ENCODE measurements around the gene TSPEAR.
"Not testable (repeated sequence)": the region's sequence is repeated elsewhere in the genome, so short reads cannot be mapped to it uniquely, and the experiment has no call there.

TSPEAR gene

DNA sequence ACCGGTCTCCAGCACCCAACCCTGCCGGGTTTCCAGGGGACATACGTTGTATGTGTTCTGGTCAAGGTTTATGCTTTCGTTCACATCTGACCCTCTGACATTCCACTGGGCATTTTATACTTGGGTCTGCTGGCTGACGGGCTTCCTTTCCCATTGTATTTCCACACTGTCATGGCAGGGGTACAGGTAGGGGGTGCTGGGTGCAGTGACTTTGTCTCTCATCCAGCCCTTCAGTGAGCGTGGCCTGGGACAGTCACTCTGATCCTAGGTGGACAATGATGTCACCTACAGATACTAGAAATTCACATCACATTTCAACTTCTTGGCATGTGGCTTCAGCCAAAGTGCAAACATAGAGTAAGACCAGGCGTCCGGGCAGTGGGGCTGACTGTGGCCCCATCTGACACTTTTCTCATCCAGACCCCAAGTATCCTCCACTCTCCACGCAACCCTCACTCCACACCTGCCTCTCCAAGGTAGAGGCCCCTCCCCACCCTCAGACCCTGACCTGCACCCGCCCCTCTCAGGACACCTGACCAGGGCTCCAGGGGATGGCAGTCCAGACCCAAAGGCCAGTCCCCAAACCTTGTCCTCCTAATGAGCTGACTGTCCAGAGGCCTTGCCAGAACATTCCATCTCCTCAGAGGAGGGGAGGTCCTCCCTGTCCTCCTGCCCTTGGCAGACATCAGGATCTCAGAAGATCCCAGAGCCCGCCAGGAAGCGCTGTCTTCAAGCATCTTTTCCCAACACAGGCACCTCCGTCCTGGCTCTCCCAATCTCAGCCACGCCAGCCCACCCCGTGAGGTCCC lies 75.0 kb downstream of the TSPEAR start:
- DNase-seq (ENCODE audit: extremely low read depth in 1 of 2, low read depth in 1 of 2) = no peak

DNA sequence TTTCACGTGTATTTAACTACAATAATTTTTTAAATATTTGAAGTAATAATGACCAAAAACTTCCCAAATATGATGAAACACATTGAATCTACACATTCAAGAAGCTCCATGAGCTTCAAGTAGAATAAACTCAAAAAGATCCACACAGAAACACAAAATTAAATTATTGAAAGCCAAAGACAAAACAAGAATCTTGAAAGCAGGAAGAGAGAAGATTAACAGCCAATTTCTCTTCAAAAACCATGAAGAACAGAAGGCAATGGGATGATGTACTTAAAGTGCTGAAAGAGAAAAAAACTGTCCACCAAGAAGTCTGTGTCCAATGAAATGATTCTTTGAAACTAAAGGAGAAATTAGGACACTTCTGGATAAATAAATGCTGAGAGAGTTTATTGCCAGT lies 79.3 kb downstream of the TSPEAR start:
- no peak for DNase-seq (ENCODE audit: extremely low read depth in 1 of 2, low read depth in 1 of 2)

- DNase-seq (ENCODE audit: extremely low read depth in 1 of 2, low read depth in 1 of 2) = no peak
Measured at GRCh38 chr21:44630440-44630839, 80.9 kb downstream of the TSPEAR start.

DNA sequence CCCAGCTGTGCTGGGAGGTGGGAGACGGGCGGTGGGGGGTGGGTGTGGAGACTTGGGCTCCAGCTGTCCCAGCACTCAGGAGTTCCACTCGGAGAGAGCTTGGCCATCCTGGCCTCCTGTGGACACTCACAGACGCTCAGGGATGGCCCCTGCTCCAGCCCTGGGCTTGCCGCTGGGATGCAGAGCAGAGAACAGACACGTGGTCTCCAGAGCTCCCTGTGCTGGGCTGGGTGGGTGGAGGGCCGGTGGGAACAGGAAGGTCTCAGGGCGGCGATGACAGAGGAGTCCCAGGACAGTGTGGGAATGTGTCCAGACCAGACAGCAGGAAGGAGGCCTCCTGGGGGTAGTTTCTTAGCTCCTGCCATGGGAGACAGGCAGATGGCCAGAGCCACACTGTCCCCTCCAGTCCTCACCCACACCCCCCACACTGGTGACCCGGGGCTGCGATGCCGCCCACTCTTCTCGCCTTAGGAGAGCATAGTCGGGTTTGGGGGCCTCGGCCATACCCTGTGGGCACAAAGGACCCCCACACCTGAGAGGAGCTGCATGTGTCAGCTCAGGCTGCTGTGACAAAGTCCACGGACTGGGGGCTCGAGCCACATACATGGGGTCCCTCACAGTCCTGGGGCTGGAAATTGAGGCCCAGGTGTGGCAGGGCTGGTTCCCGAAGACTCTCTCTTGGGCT lies 82.5 kb downstream of the TSPEAR start:
- no peak for DNase-seq (ENCODE audit: extremely low read depth in 1 of 2, low read depth in 1 of 2)

- not testable (repeated sequence) for DNase-seq (ENCODE audit: extremely low read depth in 1 of 2, low read depth in 1 of 2)
Measured at GRCh38 chr21:44627831-44628233, 83.5 kb downstream of the TSPEAR start.

DNA sequence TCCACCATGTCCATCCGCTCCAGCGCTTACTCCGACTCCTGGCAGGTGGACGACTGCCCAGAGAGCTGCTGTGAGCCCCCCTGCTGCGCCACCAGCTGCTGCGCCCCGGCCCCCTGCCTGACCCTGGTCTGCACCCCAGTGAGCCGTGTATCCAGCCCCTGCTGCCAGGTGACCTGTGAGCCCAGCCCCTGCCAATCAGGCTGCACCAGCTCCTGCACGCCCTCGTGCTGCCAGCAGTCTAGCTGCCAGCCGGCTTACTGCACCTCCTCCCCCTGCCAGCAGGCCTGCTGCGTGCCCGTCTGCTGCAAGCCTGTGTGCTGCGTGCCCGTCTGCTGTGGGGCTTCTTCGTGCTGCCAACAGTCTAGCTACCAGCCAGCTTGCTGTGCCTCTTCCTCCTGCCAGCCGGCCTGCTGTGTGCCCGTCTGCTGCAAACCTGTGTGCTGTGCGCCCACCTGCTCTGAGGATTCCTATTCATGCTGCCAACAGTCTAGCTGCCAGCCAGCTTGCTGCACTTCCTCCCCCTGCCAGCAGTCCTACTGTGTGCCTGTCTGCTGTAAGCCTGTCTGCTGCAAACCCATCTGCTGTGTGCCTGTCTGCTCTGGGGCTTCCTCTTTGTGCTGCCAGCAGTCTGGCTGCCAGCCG lies 84.1 kb downstream of the TSPEAR start:
- not testable (repeated sequence) for DNase-seq (ENCODE audit: extremely low read depth in 1 of 2, low read depth in 1 of 2)

GRCh38 chr21:44626673-44627143 lies 84.7 kb downstream of the TSPEAR start, which contains the start of gene KRTAP10-9:
KRTAP10-9 (plus strand) TSS chr21:44627093; CDS start chr21:44627172, 79 bp downstream.
- DNase-seq (ENCODE audit: extremely low read depth in 1 of 2, low read depth in 1 of 2) = no peak

DNA sequence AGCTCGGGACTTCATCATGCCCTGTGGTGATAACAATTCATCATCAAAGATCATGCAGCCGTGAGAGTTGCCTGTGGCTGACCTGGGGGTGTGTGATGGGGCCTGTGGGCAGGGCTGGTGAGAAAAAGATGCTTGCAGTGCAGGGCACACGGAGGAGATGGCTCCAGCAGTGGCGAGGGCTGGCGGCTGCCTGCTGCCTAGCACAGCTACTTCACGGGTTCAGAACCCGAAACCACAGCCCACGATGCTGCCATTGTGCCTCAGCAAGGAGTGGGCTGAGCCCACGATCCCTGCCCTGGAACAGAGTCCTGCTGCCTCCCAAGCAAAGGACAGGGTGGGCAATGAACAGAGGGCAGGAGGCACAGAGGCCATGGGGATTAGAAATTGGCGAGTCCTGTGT lies 85.1 kb downstream of the TSPEAR start:
- DNase-seq (ENCODE audit: extremely low read depth in 1 of 2, low read depth in 1 of 2) = no peak

- no peak for DNase-seq (ENCODE audit: extremely low read depth in 1 of 2, low read depth in 1 of 2)
Measured at GRCh38 chr21:44625756-44626155, 85.6 kb downstream of the TSPEAR start.

- DNase-seq (ENCODE audit: extremely low read depth in 1 of 2, low read depth in 1 of 2) = no peak
Measured at GRCh38 chr21:44623575-44623974, 87.8 kb downstream of the TSPEAR start.

DNA sequence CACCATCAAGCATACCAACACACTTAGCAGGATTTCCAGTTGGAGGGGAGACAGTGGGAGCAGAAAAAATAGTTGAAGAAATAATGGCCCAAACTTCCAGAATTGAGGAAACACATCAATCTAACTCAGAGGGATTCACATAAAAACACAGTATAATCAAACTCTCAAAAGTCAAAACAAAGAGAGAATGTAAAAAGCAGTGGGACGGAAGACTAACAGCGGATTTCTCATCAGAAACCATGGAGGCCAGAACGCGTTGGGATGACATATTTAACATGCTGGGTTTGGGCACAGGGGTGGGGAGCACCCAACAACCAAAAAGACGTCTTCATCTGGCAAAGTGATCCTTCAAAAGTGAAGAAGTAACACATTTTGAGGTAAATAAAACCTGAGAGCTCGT lies 91.5 kb downstream of the TSPEAR start:
- no peak for DNase-seq (ENCODE audit: extremely low read depth in 1 of 2, low read depth in 1 of 2)

DNA sequence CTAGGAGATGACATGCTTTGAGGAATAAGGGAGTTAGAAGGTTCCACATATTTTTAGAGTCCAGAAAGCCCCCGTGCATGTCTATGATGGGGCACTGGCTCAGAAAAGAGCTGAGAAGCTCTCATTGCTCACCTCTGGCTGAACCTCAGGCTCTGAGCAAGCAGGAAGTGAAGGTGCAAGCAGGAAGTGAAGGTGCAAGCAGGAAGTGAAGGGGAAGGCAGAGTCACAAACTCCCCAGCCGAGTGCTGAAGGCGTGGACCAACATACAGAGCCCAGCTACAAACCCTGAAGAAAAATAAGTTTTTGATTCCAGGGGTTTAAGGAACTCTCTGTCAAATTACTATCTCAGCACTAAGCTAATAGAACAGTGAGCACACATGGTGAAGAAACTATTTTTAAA lies 92.5 kb downstream of the TSPEAR start:
- DNase-seq (ENCODE audit: extremely low read depth in 1 of 2, low read depth in 1 of 2) = peak in 1 of 2 donors; percentile 27

DNA sequence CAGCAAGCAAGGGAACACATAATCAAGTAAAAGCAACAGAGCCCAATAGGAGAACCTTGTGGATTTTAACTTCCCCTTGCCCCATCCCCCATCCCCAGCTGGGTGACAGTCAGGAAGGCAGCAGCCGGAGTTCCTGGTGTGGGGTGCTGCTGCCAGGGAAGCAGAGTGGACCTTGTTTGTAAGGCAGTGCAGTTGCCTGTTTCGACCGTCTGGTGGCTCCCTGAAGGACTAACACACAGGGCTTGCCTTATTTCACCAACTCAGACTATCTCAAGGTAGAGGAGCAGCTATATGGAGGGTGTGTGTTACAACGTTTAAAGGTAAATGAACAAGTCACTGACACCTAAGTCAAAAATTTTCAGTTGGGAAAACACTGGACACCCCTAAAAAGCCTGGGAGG lies 92.9 kb downstream of the TSPEAR start:
- no peak for DNase-seq (ENCODE audit: extremely low read depth in 1 of 2, low read depth in 1 of 2)

- no peak for DNase-seq (ENCODE audit: extremely low read depth in 1 of 2, low read depth in 1 of 2)
Measured at GRCh38 chr21:44617071-44617501, 94.3 kb downstream of the TSPEAR start.

GRCh38 chr21:44616591-44616926 lies 94.8 kb downstream of the TSPEAR start:
- no peak for DNase-seq (ENCODE audit: extremely low read depth in 1 of 2, low read depth in 1 of 2)

GRCh38 chr21:44615911-44616590 lies 95.3 kb downstream of the TSPEAR start:
- DNase-seq (ENCODE audit: extremely low read depth in 1 of 2, low read depth in 1 of 2) = no peak

DNA sequence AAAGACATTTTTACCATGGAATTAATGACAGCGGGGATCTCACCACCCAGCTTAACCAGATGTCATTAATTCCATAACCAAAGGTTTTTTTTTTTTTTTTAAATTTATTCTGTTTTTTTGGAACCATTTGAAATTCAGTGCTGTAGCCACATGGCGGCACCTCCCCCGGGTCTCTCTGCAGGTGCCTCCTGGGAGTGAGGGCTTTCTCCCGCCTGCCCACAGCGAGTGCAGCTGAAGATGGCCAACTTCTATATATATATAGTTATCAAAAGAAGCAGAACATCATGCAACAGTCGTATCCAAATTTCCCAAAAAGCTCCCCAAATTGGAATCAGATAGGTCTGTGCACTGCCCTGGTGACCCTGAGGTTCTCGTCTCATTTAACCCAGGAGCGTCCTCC lies 95.9 kb downstream of the TSPEAR start:
- DNase-seq (ENCODE audit: extremely low read depth in 1 of 2, low read depth in 1 of 2) = no peak

- no peak for DNase-seq (ENCODE audit: extremely low read depth in 1 of 2, low read depth in 1 of 2)
Measured at GRCh38 chr21:44614961-44615391, 96.4 kb downstream of the TSPEAR start.

- DNase-seq (ENCODE audit: extremely low read depth in 1 of 2, low read depth in 1 of 2) = no peak
Measured at GRCh38 chr21:44614161-44614631, 97.2 kb downstream of the TSPEAR start.

DNA sequence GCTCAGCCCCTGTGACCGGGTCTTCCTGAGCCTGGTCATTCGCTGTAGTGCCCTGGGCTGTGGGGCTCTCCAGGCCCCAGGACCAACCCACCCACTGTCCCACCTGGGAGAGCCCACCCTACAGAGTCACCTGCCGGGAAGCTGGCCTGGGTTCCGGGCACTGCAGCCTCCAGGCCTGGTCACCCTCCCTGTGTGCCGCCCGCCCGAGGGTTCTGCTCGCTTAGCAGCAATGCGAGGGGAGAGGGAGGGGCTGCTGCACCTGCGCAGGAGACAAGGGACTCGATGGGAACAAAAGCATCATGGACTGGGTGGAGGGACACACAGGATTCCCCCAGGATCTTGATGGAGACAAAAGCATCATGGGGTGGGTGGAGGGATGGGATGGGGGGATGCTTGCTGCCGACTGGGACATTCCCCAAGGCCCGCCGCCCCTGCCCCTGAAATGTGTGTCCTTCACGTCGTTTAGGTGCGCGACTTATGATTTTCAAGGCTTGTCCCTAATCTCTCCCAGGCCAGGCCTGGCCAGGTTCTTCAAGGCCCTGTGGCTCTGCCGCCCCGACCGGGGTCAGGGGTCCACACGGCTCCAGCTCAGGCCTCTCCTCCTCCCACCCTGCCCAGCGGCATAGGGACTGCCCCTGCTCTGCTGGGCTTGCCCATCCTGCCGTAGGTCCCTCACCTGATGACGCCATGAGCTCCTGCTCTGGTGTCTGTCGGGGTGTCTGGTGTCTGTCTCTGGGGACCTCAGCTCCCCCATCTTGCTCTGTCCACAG lies 97.8 kb downstream of the TSPEAR start:
- DNase-seq (ENCODE audit: extremely low read depth in 1 of 2, low read depth in 1 of 2) = no peak
